ENCODE data around the gene LIX1.
"Not testable (repeated sequence)": the region's sequence is repeated elsewhere in the genome, so short reads cannot be mapped to it uniquely, and the experiment has no call there.

LIX1 gene

GRCh38 chr5:97093193-97093592 lies 49.2 kb downstream of the LIX1 start:
- H3K9me3 ChIP-seq (ENCODE audit: insufficient read depth, low read depth, low read length), result no peaks in the 10 kb centered on the region
- no peaks in the 10 kb centered on the region; the same call in 1 of the 2 replicates for H3K36me3 ChIP-seq (ENCODE audit: insufficient read depth, low read length)
- no peak overlapping the region for H3K27ac ChIP-seq (ENCODE audit: low read depth, low read length)
- H3K4me3 ChIP-seq (ENCODE audit: low read length), result no peak overlapping the region
- no peak overlapping the region for H3K9ac ChIP-seq (ENCODE audit: low read depth, low read length)
- H3K4me1 ChIP-seq (ENCODE audit: insufficient read depth, low read length), result peaks cover 25% of the 10 kb centered on the region
- H3K27me3 ChIP-seq (ENCODE audit: insufficient read depth, low read length), result no peaks in the 10 kb centered on the region

GRCh38 chr5:97090944-97091343 lies 51.5 kb downstream of the LIX1 start:
- Histone ChIP-seq H3K36me3 (ENCODE audit: insufficient read depth, low read length) (no peaks in the 10 kb centered on the region; the same call in 1 of the 2 replicates), H3K4me3 (ENCODE audit: low read length) (no peak overlapping the region), H3K27ac (ENCODE audit: low read depth, low read length) (no peak overlapping the region), H3K27me3 (ENCODE audit: insufficient read depth, low read length) (no peaks in the 10 kb centered on the region), H3K9me3 (ENCODE audit: insufficient read depth, low read depth, low read length) (0 out of 2 replicates have a peak, but pooled peaks cover 4% of the 10 kb centered on the region), H3K4me1 (ENCODE audit: insufficient read depth, low read length) (peaks cover 5% of the 10 kb centered on the region), H3K9ac (ENCODE audit: low read depth, low read length) (no peak overlapping the region)
- 95% methylated on average over 3 of the region's 3 CpGs for WGBS

- Histone ChIP-seq H3K4me1 (ENCODE audit: insufficient read depth, low read length) (no peaks in the 10 kb centered on the region), H3K36me3 (ENCODE audit: insufficient read depth, low read length) (no peaks in the 10 kb centered on the region), H3K27me3 (ENCODE audit: insufficient read depth, low read length) (no peaks in the 10 kb centered on the region), H3K9me3 (ENCODE audit: insufficient read depth, low read depth, low read length) (0 out of 2 replicates have a peak, but pooled peaks cover 12% of the 10 kb centered on the region), H3K4me3 (ENCODE audit: low read length) (no peak overlapping the region), H3K27ac (ENCODE audit: low read depth, low read length) (no peak overlapping the region), H3K9ac (ENCODE audit: low read depth, low read length) (no peak overlapping the region)
- WGBS, result 89% methylated on average over 6 of the region's 6 CpGs
Observed at GRCh38 chr5:97089149-97089801, 53.1 kb downstream of the LIX1 start.

GRCh38 chr5:97088774-97089148 lies 53.6 kb downstream of the LIX1 start:
- Histone ChIP-seq H3K4me3 (ENCODE audit: low read length) (no peak overlapping the region), H3K9ac (ENCODE audit: low read depth, low read length) (no peak overlapping the region), H3K27me3 (ENCODE audit: insufficient read depth, low read length) (no peaks in the 10 kb centered on the region), H3K9me3 (ENCODE audit: insufficient read depth, low read depth, low read length) (0 out of 2 replicates have a peak, but pooled peaks cover 14% of the 10 kb centered on the region), H3K36me3 (ENCODE audit: insufficient read depth, low read length) (no peaks in the 10 kb centered on the region), H3K27ac (ENCODE audit: low read depth, low read length) (no peak overlapping the region), H3K4me1 (ENCODE audit: insufficient read depth, low read length) (no peaks in the 10 kb centered on the region)
- WGBS, result 72% methylated on average over 2 of the region's 2 CpGs

- H3K9ac ChIP-seq (ENCODE audit: low read depth, low read length), result no peak overlapping the region
- no peak overlapping the region for H3K4me3 ChIP-seq (ENCODE audit: low read length)
- WGBS, result 97% methylated on average over 4 of the region's 4 CpGs
- 0 out of 2 replicates have a peak, but pooled peaks cover 14% of the 10 kb centered on the region for H3K9me3 ChIP-seq (ENCODE audit: insufficient read depth, low read depth, low read length)
- H3K4me1 ChIP-seq (ENCODE audit: insufficient read depth, low read length), result no peaks in the 10 kb centered on the region
- H3K27me3 ChIP-seq (ENCODE audit: insufficient read depth, low read length), result no peaks in the 10 kb centered on the region
- no peaks in the 10 kb centered on the region for H3K36me3 ChIP-seq (ENCODE audit: insufficient read depth, low read length)
- H3K27ac ChIP-seq (ENCODE audit: low read depth, low read length), result no peak overlapping the region
Observed at GRCh38 chr5:97087138-97087537, 55.3 kb downstream of the LIX1 start.

- Histone ChIP-seq H3K9me3 (ENCODE audit: insufficient read depth, low read depth, low read length) (0 out of 2 replicates have a peak, but pooled peaks cover 14% of the 10 kb centered on the region), H3K27me3 (ENCODE audit: insufficient read depth, low read length) (no peaks in the 10 kb centered on the region), H3K4me1 (ENCODE audit: insufficient read depth, low read length) (no peaks in the 10 kb centered on the region), H3K9ac (ENCODE audit: low read depth, low read length) (no peak overlapping the region), H3K4me3 (ENCODE audit: low read length) (no peak overlapping the region), H3K27ac (ENCODE audit: low read depth, low read length) (no peak overlapping the region), H3K36me3 (ENCODE audit: insufficient read depth, low read length) (no peaks in the 10 kb centered on the region)
- 96% methylated on average over 21 of the region's 22 CpGs for WGBS
Observed at GRCh38 chr5:97085459-97086181, 56.8 kb downstream of the LIX1 start.

- not testable (repeated sequence) for H3K27me3 ChIP-seq (ENCODE audit: insufficient read depth, low read length); H3K27ac ChIP-seq (ENCODE audit: low read depth, low read length); H3K4me1 ChIP-seq (ENCODE audit: insufficient read depth, low read length); H3K36me3 ChIP-seq (ENCODE audit: insufficient read depth, low read length); H3K4me3 ChIP-seq (ENCODE audit: low read length); H3K9ac ChIP-seq (ENCODE audit: low read depth, low read length)
- 95% methylated on average over 21 of the region's 21 CpGs for WGBS
- 0 out of 2 replicates have a peak, but pooled peaks cover 14% of the 10 kb centered on the region for H3K9me3 ChIP-seq (ENCODE audit: insufficient read depth, low read depth, low read length)
Observed at GRCh38 chr5:97084782-97085458, 57.5 kb downstream of the LIX1 start.

- H3K4me3 ChIP-seq (ENCODE audit: low read length), result no peak overlapping the region
- H3K36me3 ChIP-seq (ENCODE audit: insufficient read depth, low read length), result no peaks in the 10 kb centered on the region
- WGBS, result 86% methylated on average over 4 of the region's 4 CpGs
- 0 out of 2 replicates have a peak, but pooled peaks cover under 1% of the 10 kb centered on the region for H3K9me3 ChIP-seq (ENCODE audit: insufficient read depth, low read depth, low read length)
- H3K9ac ChIP-seq (ENCODE audit: low read depth, low read length), result no peak overlapping the region
- no peaks in the 10 kb centered on the region for H3K4me1 ChIP-seq (ENCODE audit: insufficient read depth, low read length)
- H3K27ac ChIP-seq (ENCODE audit: low read depth, low read length), result no peak overlapping the region
- no peaks in the 10 kb centered on the region for H3K27me3 ChIP-seq (ENCODE audit: insufficient read depth, low read length)
Observed at GRCh38 chr5:97078958-97079743, 63.3 kb downstream of the LIX1 start.

GRCh38 chr5:97077246-97077645 lies 65.2 kb downstream of the LIX1 start:
- no peaks in the 10 kb centered on the region for H3K9me3 ChIP-seq (ENCODE audit: insufficient read depth, low read depth, low read length)
- 93% methylated on average over 4 of the region's 4 CpGs for WGBS
- H3K27ac ChIP-seq (ENCODE audit: low read depth, low read length), result no peak overlapping the region
- H3K4me1 ChIP-seq (ENCODE audit: insufficient read depth, low read length), result no peaks in the 10 kb centered on the region
- no peak overlapping the region for H3K9ac ChIP-seq (ENCODE audit: low read depth, low read length)
- H3K36me3 ChIP-seq (ENCODE audit: insufficient read depth, low read length), result no peaks in the 10 kb centered on the region
- H3K4me3 ChIP-seq (ENCODE audit: low read length), result no peak overlapping the region
- H3K27me3 ChIP-seq (ENCODE audit: insufficient read depth, low read length), result no peaks in the 10 kb centered on the region

- H3K4me1 ChIP-seq (ENCODE audit: insufficient read depth, low read length), result no peaks in the 10 kb centered on the region
- H3K9ac ChIP-seq (ENCODE audit: low read depth, low read length), result no peak overlapping the region
- H3K36me3 ChIP-seq (ENCODE audit: insufficient read depth, low read length), result no peaks in the 10 kb centered on the region
- H3K9me3 ChIP-seq (ENCODE audit: insufficient read depth, low read depth, low read length), result no peaks in the 10 kb centered on the region
- H3K27ac ChIP-seq (ENCODE audit: low read depth, low read length), result no peak overlapping the region
- H3K27me3 ChIP-seq (ENCODE audit: insufficient read depth, low read length), result no peaks in the 10 kb centered on the region
- no peak overlapping the region for H3K4me3 ChIP-seq (ENCODE audit: low read length)
Observed at GRCh38 chr5:97076098-97076497, 66.3 kb downstream of the LIX1 start.

- Histone ChIP-seq H3K27ac (ENCODE audit: low read depth, low read length) (no peak overlapping the region), H3K27me3 (ENCODE audit: insufficient read depth, low read length) (no peaks in the 10 kb centered on the region), H3K36me3 (ENCODE audit: insufficient read depth, low read length) (no peaks in the 10 kb centered on the region), H3K9ac (ENCODE audit: low read depth, low read length) (no peak overlapping the region), H3K4me3 (ENCODE audit: low read length) (no peak overlapping the region), H3K9me3 (ENCODE audit: insufficient read depth, low read depth, low read length) (no peaks in the 10 kb centered on the region), H3K4me1 (ENCODE audit: insufficient read depth, low read length) (no peaks in the 10 kb centered on the region)
- WGBS, result 95% methylated on average over 5 of the region's 5 CpGs
Observed at GRCh38 chr5:97075649-97076048, 66.8 kb downstream of the LIX1 start.

Measured in HUES64 (cell line).